AG09309 (cell line): Measurements from ENCODE around the gene CXCR2.

Experiments used
- DNase-seq: peaks from one replicate; pipeline ENCODE4 v3.0.0-alpha.2; 2010; ENCODE audit warnings: low read depth
- H3K4me3 ChIP-seq: 2 replicates; pipeline ENCODE4 v1.5.1; 2011; ENCODE audit warnings: mild to moderate bottlenecking, low read depth, low read length, moderate library complexity; ENCODE audit not compliant: control insufficient read depth
- CTCF ChIP-seq: IDR thresholded peaks from 2 replicates; pipeline ENCODE4 v1.5.1; 2011; ENCODE audit warnings: mild to moderate bottlenecking, low read depth, low read length, inconsistent platforms; ENCODE audit not compliant: insufficient read depth, control insufficient read depth; ENCODE audit errors: missing control alignments

Gene CXCR2

GRCh38 chr2:218186355-218186766, 60.5 kb downstream of the CXCR2 start:
- no peak overlapping the region for H3K4me3 ChIP-seq
- peak; percentile 25 for DNase-seq
- TF ChIP-seq CTCF = peak; percentile 81
